OCI-LY3 (cell line): ENCODE measurements around the gene HINT1.

Experiments
- CTCF ChIP-seq: fragments of 200-600, 300-600 bp; sonication (generic); IDR thresholded peaks from 2 replicates; pipeline ENCODE4 v1.5.1; 2014; ENCODE audit warnings: antibody characterized with exemption, low read length, low read depth
- EZH2phosphoT487 ChIP-seq: fragments of 200-600 bp; shearing (Covaris generic); IDR thresholded peaks from 2 replicates; pipeline ENCODE4 v1.6.1; 2018; ENCODE audit warnings: antibody characterized with exemption, mixed run types, low read depth

DNA sequence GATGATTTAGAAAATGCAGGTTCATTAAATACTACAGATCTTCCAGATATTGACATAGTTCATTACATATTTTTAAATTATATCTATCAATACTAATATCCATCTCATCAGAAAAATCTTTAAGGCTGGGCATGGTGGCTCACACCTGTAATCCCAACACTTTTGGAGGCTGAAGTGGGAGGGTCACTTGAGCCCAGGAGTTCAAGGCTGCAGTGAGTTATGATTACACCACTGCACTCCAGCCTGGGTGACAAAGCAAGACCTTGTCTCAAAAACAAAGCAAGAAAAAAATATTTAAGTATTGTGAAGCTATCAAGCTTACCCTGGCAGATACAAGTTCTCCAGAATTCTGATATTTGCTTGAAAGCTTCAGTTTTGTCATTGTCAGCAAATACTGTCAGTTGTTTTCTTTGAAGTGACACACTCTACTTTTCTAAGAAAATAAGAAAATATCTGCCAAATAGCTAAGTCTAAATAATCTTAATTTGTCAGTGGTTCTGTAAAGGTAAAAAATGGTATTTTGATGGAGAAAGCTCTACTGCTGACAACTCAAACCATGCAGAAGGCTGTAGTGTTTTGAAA lies 20.6 kb upstream of the HINT1 start:
- TF ChIP-seq CTCF (no peak), EZH2phosphoT487 (no peak)
